Measurements from ENCODE around the gene RCAN3.

- TF ChIP-seq EP300 (IDR thresholded peaks at IDR 0.05; ENCODE audit: borderline replicate concordance) (no peak), YY1 (IDR thresholded peaks at IDR 0.05; ENCODE audit: low read depth) (no peak), TAF1 (IDR thresholded peaks at IDR 0.05; ENCODE audit: low read depth) (no peak), TCF12 (IDR thresholded peaks at IDR 0.05; ENCODE audit: low read depth) (no peak), TEAD4 (IDR thresholded peaks at IDR 0.05) (no peak), RAD21 (IDR thresholded peaks at IDR 0.05; ENCODE audit: low read depth) (peak; percentile 57)
These were observed 53.2 kb downstream of the RCAN3 start, which contains the start of gene NCMAP for GRCh38 chr1:24555591-24556413.

Data from Ishikawa (cell line).